Astrocyte (in vitro differentiated cells and primary cell): Measurements from ENCODE around the gene DOCK2. TPM values are rescaled to one million over a fixed set of nuclear protein-coding genes. Genes with fewer than 3 reads are reported as not detected.

Experiments
- DNase-seq: peaks from one replicate; pipeline ENCODE4 v3.0.0-alpha.2; 2010; ENCODE audit warnings: low read depth
- FAIRE-seq: peaks from 2 replicates; lab custom pipeline; 2011; peaks lifted over from hg19 to GRCh38; lab: Jason Lieb, UNC
- H2AFZ ChIP-seq: 2 replicates; pipeline ENCODE4 v1.6.0; 2012; ENCODE audit warnings: low read depth, low read length, inconsistent platforms
- H3K27ac ChIP-seq: 2 replicates; pipeline ENCODE4 v1.5.1; 2011; ENCODE audit warnings: low read depth, low read length, inconsistent platforms
- H3K27me3 ChIP-seq: 2 replicates; pipeline ENCODE4 v1.6.0; 2011; ENCODE audit warnings: low read length, inconsistent platforms; ENCODE audit not compliant: insufficient read depth
- H3K36me3 ChIP-seq: 2 replicates; pipeline ENCODE4 v1.5.1; 2011; ENCODE audit warnings: low read length, inconsistent platforms; ENCODE audit not compliant: insufficient read depth
- H3K4me1 ChIP-seq: 2 replicates; pipeline ENCODE4 v1.5.1; 2011; ENCODE audit warnings: low read length, inconsistent platforms; ENCODE audit not compliant: insufficient read depth
- H3K4me2 ChIP-seq: 2 replicates; pipeline ENCODE4 v1.6.0; 2012; ENCODE audit warnings: low read length, inconsistent platforms
- H3K4me3 ChIP-seq: 2 replicates; pipeline ENCODE4 v1.5.1; 2011; ENCODE audit warnings: low read depth, mild to moderate bottlenecking, low read length, inconsistent platforms; ENCODE audit not compliant: insufficient read depth
- H3K79me2 ChIP-seq: 2 replicates; pipeline ENCODE4 v1.6.0; 2012; ENCODE audit warnings: mild to moderate bottlenecking, low read length, inconsistent platforms; ENCODE audit not compliant: insufficient read depth
- H3K9ac ChIP-seq: 2 replicates; pipeline ENCODE4 v1.6.0; 2012; ENCODE audit warnings: mild to moderate bottlenecking, low read length, inconsistent platforms
- H3K9me3 ChIP-seq: 2 replicates; pipeline ENCODE4 v1.5.1; 2012; ENCODE audit warnings: low read depth, mild to moderate bottlenecking, low read length, inconsistent platforms; ENCODE audit not compliant: insufficient read depth
- H4K20me1 ChIP-seq: 2 replicates; pipeline ENCODE4 v1.6.0; 2012; ENCODE audit warnings: low read length, inconsistent platforms; ENCODE audit not compliant: insufficient read depth
- H3K27ac Mint-ChIP-seq: one replicate; pipeline ENCODE4 v1.8.0; 2021; ENCODE audit warnings: mild to moderate bottlenecking, mixed read lengths; ENCODE audit not compliant: unreplicated experiment
- H3K27me3 Mint-ChIP-seq: one replicate; pipeline ENCODE4 v1.8.0; 2021; ENCODE audit warnings: low read depth, mixed read lengths; ENCODE audit not compliant: unreplicated experiment
- H3K36me3 Mint-ChIP-seq: one replicate; pipeline ENCODE4 v1.8.0; 2021; ENCODE audit warnings: low read depth, mixed read lengths; ENCODE audit not compliant: unreplicated experiment
- H3K4me1 Mint-ChIP-seq: one replicate; pipeline ENCODE4 v1.8.0; 2021; ENCODE audit warnings: low read depth, mixed read lengths; ENCODE audit not compliant: unreplicated experiment
- H3K4me3 Mint-ChIP-seq: one replicate; pipeline ENCODE4 v1.8.0; 2021; ENCODE audit warnings: mild to moderate bottlenecking, moderate library complexity, mixed read lengths; ENCODE audit not compliant: unreplicated experiment
- H3K9me3 Mint-ChIP-seq: one replicate; pipeline ENCODE4 v1.8.0; 2021; ENCODE audit warnings: mild to moderate bottlenecking, mixed read lengths; ENCODE audit not compliant: unreplicated experiment
- CTCF ChIP-seq: IDR thresholded peaks from 2 replicates; pipeline ENCODE4 v1.5.1; 2011; ENCODE audit warnings: low read depth, mild to moderate bottlenecking, inconsistent platforms, low read length, moderate library complexity; ENCODE audit not compliant: insufficient read depth
- EZH2 ChIP-seq: IDR thresholded peaks from 2 replicates; pipeline ENCODE4 v1.6.1; 2012; ENCODE audit warnings: mild to moderate bottlenecking, low read length, inconsistent platforms; ENCODE audit not compliant: insufficient read depth
- total RNA-seq: library from RNA; stranded (reverse); gene quantifications from 2 replicates; pipeline ENCODE4 v1.2.1, GENCODE V29; 2021

The DOCK2 gene
- total RNA-seq, 1 donor from 2014 or later: 0.66 TPM

GRCh38 chr5:169811680-169812079, 174.6 kb downstream of the DOCK2 start:
- Histone ChIP-seq H3K79me2 (no peaks in the 10 kb centered on the region), H2AFZ (no peak overlapping the region), H3K4me2 (no peak overlapping the region), H3K9me3 (no peaks in the 10 kb centered on the region), H3K27me3 (no peaks in the 10 kb centered on the region), H4K20me1 (no peaks in the 10 kb centered on the region), H3K4me3 (no peak overlapping the region), H3K9ac (no peak overlapping the region), H3K36me3 (no peaks in the 10 kb centered on the region), H3K27ac (no peak overlapping the region), H3K4me1 (no peaks in the 10 kb centered on the region)
- H3K4me3 Mint-ChIP-seq: no peak overlapping the region
- H3K36me3 Mint-ChIP-seq: peaks cover 1% of the 10 kb centered on the region
- TF ChIP-seq EZH2 (no peak), CTCF (no peak)
- FAIRE-seq: no peak
- peaks cover 3% of the 10 kb centered on the region for H3K9me3 Mint-ChIP-seq
- no peak overlapping the region for H3K27ac Mint-ChIP-seq
- DNase-seq: no peak
- peaks cover 14% of the 10 kb centered on the region for H3K27me3 Mint-ChIP-seq
- no peaks in the 10 kb centered on the region for H3K4me1 Mint-ChIP-seq

GRCh38 chr5:169812786-169813185, 175.7 kb downstream of the DOCK2 start:
- peaks cover 18% of the 10 kb centered on the region for H3K27me3 Mint-ChIP-seq
- H3K9me3 Mint-ChIP-seq: peaks cover 3% of the 10 kb centered on the region
- DNase-seq (no peak), FAIRE-seq (no peak)
- H3K27ac ChIP-seq: no peak overlapping the region
- H3K36me3 ChIP-seq: no peaks in the 10 kb centered on the region
- H3K27me3 ChIP-seq: no peaks in the 10 kb centered on the region
- H3K36me3 Mint-ChIP-seq: peaks cover 1% of the 10 kb centered on the region
- H3K27ac Mint-ChIP-seq: no peak overlapping the region
- TF ChIP-seq CTCF (no peak), EZH2 (no peak)
- H3K4me3 ChIP-seq: no peak overlapping the region
- no peaks in the 10 kb centered on the region for H3K4me1 ChIP-seq
- no peaks in the 10 kb centered on the region for H4K20me1 ChIP-seq
- H3K4me1 Mint-ChIP-seq: no peaks in the 10 kb centered on the region
- H3K4me2 ChIP-seq: no peak overlapping the region
- no peaks in the 10 kb centered on the region for H3K9me3 ChIP-seq
- H2AFZ ChIP-seq: no peak overlapping the region
- H3K79me2 ChIP-seq: no peaks in the 10 kb centered on the region
- H3K4me3 Mint-ChIP-seq: no peak overlapping the region
- no peak overlapping the region for H3K9ac ChIP-seq

GRCh38 chr5:169814045-169814444, 177.0 kb downstream of the DOCK2 start:
- no peaks in the 10 kb centered on the region for H3K4me1 ChIP-seq
- H3K79me2 ChIP-seq: no peaks in the 10 kb centered on the region
- H3K4me2 ChIP-seq: no peak overlapping the region
- no peak overlapping the region for H3K27ac Mint-ChIP-seq
- no peaks in the 10 kb centered on the region for H3K36me3 ChIP-seq
- no peak overlapping the region for H2AFZ ChIP-seq
- no peaks in the 10 kb centered on the region for H3K27me3 ChIP-seq
- H3K36me3 Mint-ChIP-seq: peaks cover 1% of the 10 kb centered on the region
- TF ChIP-seq EZH2 (no peak), CTCF (no peak)
- H3K27me3 Mint-ChIP-seq: peaks cover 18% of the 10 kb centered on the region
- H4K20me1 ChIP-seq: no peaks in the 10 kb centered on the region
- H3K4me3 Mint-ChIP-seq: no peak overlapping the region
- DNase-seq (no peak), FAIRE-seq (no peak)
- no peak overlapping the region for H3K9ac ChIP-seq
- no peaks in the 10 kb centered on the region for H3K4me1 Mint-ChIP-seq
- H3K4me3 ChIP-seq: no peak overlapping the region
- H3K27ac ChIP-seq: no peak overlapping the region
- no peaks in the 10 kb centered on the region for H3K9me3 ChIP-seq
- peaks cover 3% of the 10 kb centered on the region for H3K9me3 Mint-ChIP-seq
